ENCODE measurements around the gene RNFT2.

Gene RNFT2

GRCh38 chr12:116714175-116714574 is 23.9 kb upstream of the RNFT2 start:
- Histone ChIP-seq H3K4me1 (ENCODE audit: control insufficient read depth, low read length) (peaks cover 32% of the 10 kb centered on the region), H3K27me3 (ENCODE audit: control insufficient read depth, low read length) (no peaks in the 10 kb centered on the region), H4K20me1 (ENCODE audit: control insufficient read depth, insufficient read depth, low read depth, low read length) (no peaks in the 10 kb centered on the region; the same call in 1 of the 2 replicates), H3K27ac (ENCODE audit: low read depth, low read length) (no peak overlapping the region), H3K79me2 (ENCODE audit: control insufficient read depth, low read length) (peaks cover 34% of the 10 kb centered on the region), H3K4me2 (ENCODE audit: low read length) (no peak overlapping the region), H3K9me3 (ENCODE audit: control insufficient read depth, insufficient read depth, low read length) (no peaks in the 10 kb centered on the region), H3K36me3 (ENCODE audit: control insufficient read depth, low read length) (peaks cover 59% of the 10 kb centered on the region), H3K9me2 (replicated peaks; ENCODE audit: control insufficient read depth, low read length) (no peaks in the 10 kb centered on the region), H3K4me3 (ENCODE audit: low read length) (no peak overlapping the region), H3F3A (ENCODE audit: control insufficient read depth, insufficient read depth) (peaks cover 26% of the 10 kb centered on the region)
- no peak for TF ChIP-seq EZH2phosphoT487 (IDR thresholded peaks at IDR 0.05; ENCODE audit: borderline replicate concordance, low read length)
- no peak for TF ChIP-seq CTCF (IDR thresholded peaks at IDR 0.05; ENCODE audit: low read depth, low read length, poor library complexity, severe bottlenecking)

- Histone ChIP-seq H3K4me1 (ENCODE audit: control insufficient read depth, low read length) (peaks cover 48% of the 10 kb centered on the region), H3K4me3 (ENCODE audit: low read length) (no peak overlapping the region), H3K9me2 (replicated peaks; ENCODE audit: control insufficient read depth, low read length) (no peaks in the 10 kb centered on the region), H3K4me2 (ENCODE audit: low read length) (peak overlapping the region; percentile 60; the same call in 1 of the 2 replicates), H4K20me1 (ENCODE audit: control insufficient read depth, insufficient read depth, low read depth, low read length) (no peaks in the 10 kb centered on the region; the same call in 1 of the 2 replicates), H3F3A (ENCODE audit: control insufficient read depth, insufficient read depth) (peaks cover 21% of the 10 kb centered on the region), H3K9me3 (ENCODE audit: control insufficient read depth, insufficient read depth, low read length) (no peaks in the 10 kb centered on the region), H3K36me3 (ENCODE audit: control insufficient read depth, low read length) (peaks cover 85% of the 10 kb centered on the region), H3K79me2 (ENCODE audit: control insufficient read depth, low read length) (peaks cover 69% of the 10 kb centered on the region), H3K27ac (ENCODE audit: low read depth, low read length) (peak overlapping the region; percentile 47; the same call in 1 of the 2 replicates), H3K27me3 (ENCODE audit: control insufficient read depth, low read length) (no peaks in the 10 kb centered on the region)
- TF ChIP-seq CTCF (IDR thresholded peaks at IDR 0.05; ENCODE audit: low read depth, low read length, poor library complexity, severe bottlenecking) = no peak
Observed at GRCh38 chr12:116717466-116718437, 20.4 kb upstream of the RNFT2 start.

GRCh38 chr12:116718655-116719454 is 19.3 kb upstream of the RNFT2 start:
- Histone ChIP-seq H3K79me2 (ENCODE audit: control insufficient read depth, low read length) (peaks cover 80% of the 10 kb centered on the region), H3K4me3 (ENCODE audit: low read length) (no peak overlapping the region), H3K4me2 (ENCODE audit: low read length) (peak overlapping the region; percentile 60), H3K36me3 (ENCODE audit: control insufficient read depth, low read length) (peaks cover 92% of the 10 kb centered on the region), H4K20me1 (ENCODE audit: control insufficient read depth, insufficient read depth, low read depth, low read length) (no peaks in the 10 kb centered on the region; the same call in 1 of the 2 replicates), H3K9me2 (replicated peaks; ENCODE audit: control insufficient read depth, low read length) (no peaks in the 10 kb centered on the region), H3K9me3 (ENCODE audit: control insufficient read depth, insufficient read depth, low read length) (no peaks in the 10 kb centered on the region), H3K27ac (ENCODE audit: low read depth, low read length) (peak overlapping the region; percentile 47), H3K4me1 (ENCODE audit: control insufficient read depth, low read length) (peaks cover 59% of the 10 kb centered on the region), H3K27me3 (ENCODE audit: control insufficient read depth, low read length) (no peaks in the 10 kb centered on the region), H3F3A (ENCODE audit: control insufficient read depth, insufficient read depth) (peaks cover 18% of the 10 kb centered on the region)
- TF ChIP-seq CTCF (IDR thresholded peaks at IDR 0.05; ENCODE audit: low read depth, low read length, poor library complexity, severe bottlenecking) (no peak), EZH2phosphoT487 (IDR thresholded peaks at IDR 0.05; ENCODE audit: borderline replicate concordance, low read length) (no peak)

Data from DOHH2 (cell line).